ENCODE data around the gene AP1B1. TPM values are rescaled to one million over a fixed set of nuclear protein-coding genes. Genes with fewer than 3 reads are reported as not detected.

Gene AP1B1
- polyA plus RNA-seq, 10 donors: 22.2 to 31.5 (median 26.2) TPM

GRCh38 chr22:29334148-29334547 is 54.2 kb downstream of the AP1B1 start:
- DNase-seq: no peak

GRCh38 chr22:29332886-29333496 is 55.4 kb downstream of the AP1B1 start:
- DNase-seq: no peak

GRCh38 chr22:29331658-29332300 is 56.6 kb downstream of the AP1B1 start:
- no peak for DNase-seq

- DNase-seq: no peak
These were observed 57.2 kb downstream of the AP1B1 start for GRCh38 chr22:29331213-29331612.

- DNase-seq: peak in 1 of 3 donors; percentile 67
These were observed 57.6 kb downstream of the AP1B1 start for GRCh38 chr22:29330753-29331152.

- no peak for DNase-seq
These were observed 58.1 kb downstream of the AP1B1 start for GRCh38 chr22:29330291-29330690.

- no peak for DNase-seq
These were observed 58.8 kb downstream of the AP1B1 start for GRCh38 chr22:29329581-29329980.

GRCh38 chr22:29328566-29329500 is 59.5 kb downstream of the AP1B1 start:
- peak; percentile 57 to 75 (median 72) for DNase-seq

GRCh38 chr22:29328055-29328454 is 60.3 kb downstream of the AP1B1 start:
- DNase-seq: no peak

GRCh38 chr22:29327089-29327764 is 61.1 kb downstream of the AP1B1 start:
- no peak for DNase-seq

- no peak for DNase-seq
These were observed 61.9 kb downstream of the AP1B1 start for GRCh38 chr22:29326481-29326880.

GRCh38 chr22:29325785-29326315 is 62.5 kb downstream of the AP1B1 start:
- no peak for DNase-seq

GRCh38 chr22:29325356-29325755 is 63.0 kb downstream of the AP1B1 start:
- DNase-seq: no peak

GRCh38 chr22:29323641-29324040 is 64.7 kb downstream of the AP1B1 start:
- no peak for DNase-seq

- no peak for DNase-seq
These were observed 67.8 kb downstream of the AP1B1 start for GRCh38 chr22:29320546-29320945.

- no peak for DNase-seq
These were observed 69.3 kb downstream of the AP1B1 start for GRCh38 chr22:29319072-29319471.

- DNase-seq: no peak
These were observed 70.4 kb downstream of the AP1B1 start for GRCh38 chr22:29317827-29318454.

GRCh38 chr22:29316141-29316828 is 72.1 kb downstream of the AP1B1 start:
- DNase-seq: no peak

GRCh38 chr22:29315286-29316140 is 72.9 kb downstream of the AP1B1 start, which contains the start of gene RASL10A:
TSS of gene RASL10A (minus strand) at chr22:29315697. CDS start at chr22:29315246, 451 bp downstream.
- DNase-seq: peak in 1 of 3 donors; percentile 66

Data from muscle of back (tissue), 11 donors.